H1 (cell line): ENCODE measurements around the gene TBC1D4. TPM values are rescaled to one million over a fixed set of nuclear protein-coding genes. Genes with fewer than 3 reads are reported as not detected.

Experiments
- CTCF ChIA-PET: fragments of 300-600 bp; sonication (Branson Sonifier 250); formaldehyde crosslinking; loops from one replicate; lab custom pipeline; 2021; ENCODE audit not compliant: partially characterized antibody; lab: Charles Lee
- POLR2A ChIA-PET: fragments of 300-600 bp; sonication (Branson Sonifier 250); formaldehyde crosslinking; loops from one replicate; lab custom pipeline; 2021; ENCODE audit warnings: inconsistent platforms; ENCODE audit not compliant: partially characterized antibody; lab: Charles Lee
- DNase-seq, 2 experiments: peaks; one replicate each; pipeline versions ENCODE4 v3.0.0 to v3.0.0-alpha.2; 2010 to 2022; ENCODE audit warnings: low spot score in 2 of 2, low read depth in 1 of 2, mixed read lengths in 1 of 2
- FAIRE-seq: peaks from 2 replicates; lab custom pipeline; 2011; peaks lifted over from hg19 to GRCh38; lab: Jason Lieb, UNC
- H2AFZ ChIP-seq: 2 replicates; pipeline ENCODE4 v1.8.1; 2012; ENCODE audit warnings: low read length, inconsistent platforms
- H2AK5ac ChIP-seq: 2 replicates; pipeline ENCODE4 v1.6.1; 2013; ENCODE audit warnings: low read depth, low read length
- H2BK120ac ChIP-seq: replicated peaks from 2 replicates; pipeline ENCODE3; 2013; ENCODE audit warnings: low read depth, low read length, inconsistent platforms
- H2BK12ac ChIP-seq: 2 replicates; pipeline ENCODE4 v1.6.1; 2013; ENCODE audit warnings: low read depth, low read length
- H2BK15ac ChIP-seq: 2 replicates; pipeline ENCODE4 v1.6.1; 2013; ENCODE audit warnings: low read length
- H2BK20ac ChIP-seq: 2 replicates; pipeline ENCODE4 v1.6.1; 2013; ENCODE audit warnings: low read length
- H2BK5ac ChIP-seq: 2 replicates; pipeline ENCODE4 v1.6.1; 2013; ENCODE audit warnings: low read depth, low read length
- H3K14ac ChIP-seq: 2 replicates; pipeline ENCODE4 v1.6.1; 2013; ENCODE audit warnings: inconsistent platforms; ENCODE audit not compliant: insufficient read length
- H3K18ac ChIP-seq: 2 replicates; pipeline ENCODE4 v1.6.1; 2013; ENCODE audit warnings: low read length; ENCODE audit errors: extremely low read depth
- H3K23ac ChIP-seq: 2 replicates; pipeline ENCODE4 v1.6.1; 2013; ENCODE audit warnings: inconsistent platforms; ENCODE audit not compliant: insufficient read length
- H3K23me2 ChIP-seq: 2 replicates; pipeline ENCODE4 v1.6.1; 2013; ENCODE audit warnings: low read depth, low read length
- H3K27ac ChIP-seq: 2 replicates; pipeline ENCODE4 v1.6.1; 2011; ENCODE audit warnings: low read depth, low read length, inconsistent platforms
- H3K27me3 ChIP-seq, 4 experiments: replicated peaks in 1 of 4; 1 replicate in 1 of 4; 2 replicates in 3 of 4; pipeline versions ENCODE4 v1.6.1 to v1.8.1; 2011 to 2013; ENCODE audit warnings: low read length in 3 of 4, mild to moderate bottlenecking in 3 of 4, inconsistent platforms in 2 of 4, mixed read lengths in 2 of 4, moderate library complexity in 1 of 4; ENCODE audit not compliant: control insufficient read depth in 3 of 4, insufficient read depth in 3 of 4; ENCODE audit errors: extremely low read depth in 1 of 4
- H3K36me3 ChIP-seq, 4 experiments: 2 replicates each; pipeline versions ENCODE4 v1.6.1 to v1.8.1; 2011 to 2013; ENCODE audit warnings: mild to moderate bottlenecking in 4 of 4, low read length in 3 of 4, moderate library complexity in 2 of 4, control low read depth in 1 of 4, inconsistent platforms in 1 of 4; ENCODE audit not compliant: insufficient read depth in 4 of 4, control insufficient read depth in 2 of 4
- H3K4ac ChIP-seq: replicated peaks from 2 replicates; pipeline ENCODE3; 2013; ENCODE audit warnings: low read length, low read depth, mixed read lengths, inconsistent platforms; ENCODE audit not compliant: insufficient read length
- H3K4me1 ChIP-seq, 4 experiments: replicated peaks in 1 of 4; 1 replicate in 1 of 4; 2 replicates in 3 of 4; pipeline versions ENCODE4 v1.6.1 to v1.8.1; 2011 to 2013; ENCODE audit warnings: low read length in 3 of 4, inconsistent platforms in 2 of 4, mixed read lengths in 1 of 4; ENCODE audit not compliant: insufficient read depth in 4 of 4, control insufficient read depth in 3 of 4
- H3K4me2 ChIP-seq, 2 experiments: 2 replicates each; pipeline versions ENCODE4 v1.6.1 to v1.8.1; 2011 to 2013; ENCODE audit warnings: low read depth in 2 of 2, low read length in 2 of 2, control low read depth in 1 of 2, inconsistent platforms in 1 of 2, mild to moderate bottlenecking in 1 of 2; ENCODE audit not compliant: insufficient read depth in 1 of 2
- H3K4me3 ChIP-seq, 4 experiments: fragments of 200-600, 300-600 bp in 1 of 4; sonication (generic), shearing (Covaris generic), sonication (Bioruptor Twin) in 1 of 4; 2 replicates each; pipeline versions ENCODE4 v1.5.1 to v1.8.1; 2011 to 2016; ENCODE audit warnings: low read length in 4 of 4, low read depth in 3 of 4, control low read depth in 2 of 4, inconsistent platforms in 2 of 4, mild to moderate bottlenecking in 2 of 4, mixed read lengths in 1 of 4, moderate library complexity in 1 of 4; ENCODE audit not compliant: insufficient read depth in 2 of 4; ENCODE audit errors: extremely low read depth in 1 of 4
- H3K56ac ChIP-seq: replicated peaks from 2 replicates; pipeline ENCODE3; 2013; ENCODE audit warnings: low read depth, mild to moderate bottlenecking, mixed read lengths, low read length, inconsistent platforms; ENCODE audit not compliant: insufficient read length
- H3K79me1 ChIP-seq: 2 replicates; pipeline ENCODE4 v1.6.1; 2013; ENCODE audit warnings: low read depth, low read length, control low read depth
- H3K79me2 ChIP-seq, 2 experiments: 2 replicates each; pipeline versions ENCODE4 v1.6.1 to v1.8.1; 2012 to 2013; ENCODE audit warnings: low read length in 2 of 2, mild to moderate bottlenecking in 2 of 2, inconsistent platforms in 1 of 2; ENCODE audit not compliant: insufficient read depth in 2 of 2, control insufficient read depth in 1 of 2
- H3K9ac ChIP-seq, 4 experiments: replicated peaks in 1 of 4; 1 replicate in 1 of 4; 2 replicates in 3 of 4; pipeline versions ENCODE4 v1.6.1 to v1.8.1; 2011 to 2013; ENCODE audit warnings: low read depth in 3 of 4, low read length in 3 of 4, control low read depth in 2 of 4, mild to moderate bottlenecking in 2 of 4, moderate library complexity in 2 of 4, inconsistent platforms in 1 of 4; ENCODE audit errors: extremely low read depth in 1 of 4
- H3K9me3 ChIP-seq, 2 experiments: 2 replicates each; pipeline versions ENCODE4 v1.6.1 to v1.8.1; 2012 to 2013; ENCODE audit warnings: mild to moderate bottlenecking in 2 of 2, moderate library complexity in 2 of 2, control low read depth in 1 of 2, inconsistent platforms in 1 of 2, low read depth in 1 of 2, low read length in 1 of 2, mixed read lengths in 1 of 2; ENCODE audit not compliant: insufficient read depth in 2 of 2
- H4K20me1 ChIP-seq, 2 experiments: replicated peaks in 1 of 2; 2 replicates each; pipeline versions ENCODE3 to v1.8.1; 2011 to 2013; ENCODE audit warnings: inconsistent platforms in 2 of 2, low read length in 2 of 2, mild to moderate bottlenecking in 1 of 2; ENCODE audit not compliant: insufficient read depth in 2 of 2, control insufficient read depth in 1 of 2
- H4K5ac ChIP-seq: 2 replicates; pipeline ENCODE4 v1.6.1; 2013; ENCODE audit warnings: low read length, low read depth, mixed read lengths, inconsistent platforms; ENCODE audit not compliant: insufficient read length
- H4K8ac ChIP-seq: 2 replicates; pipeline ENCODE4 v1.8.0; 2013; ENCODE audit warnings: mild to moderate bottlenecking, moderate library complexity, low read length, inconsistent platforms; ENCODE audit not compliant: insufficient read depth; ENCODE audit errors: extremely low read depth
- H4K91ac ChIP-seq: replicated peaks from 2 replicates; pipeline ENCODE3; 2013; ENCODE audit warnings: low read length, mixed read lengths, inconsistent platforms; ENCODE audit not compliant: insufficient read length
- CHD2 ChIP-seq: IDR thresholded peaks from 2 replicates; pipeline ENCODE4 v1.6.1; 2012; ENCODE audit warnings: low read length, improper control_type of control experiment
- CREB1 ChIP-seq: IDR thresholded peaks from 2 replicates; pipeline ENCODE4 v1.6.1; 2012; ENCODE audit warnings: inconsistent platforms
- HDAC6 ChIP-seq: IDR thresholded peaks from one replicate; pipeline ENCODE4 v1.7.1; 2012; ENCODE audit warnings: low read depth, mild to moderate bottlenecking, inconsistent platforms, low read length, moderate library complexity
- JUN ChIP-seq: IDR thresholded peaks from 2 replicates; pipeline ENCODE4 v1.6.1; 2011; ENCODE audit warnings: low read depth, mild to moderate bottlenecking, improper control_type of control experiment, low read length
- KDM1A ChIP-seq: fragments of 200-600, 300-600 bp; sonication (generic); IDR thresholded peaks from 2 replicates; pipeline ENCODE4 v1.7.1; 2016; ENCODE audit warnings: mild to moderate bottlenecking, low read length, borderline replicate concordance
- KDM4A ChIP-seq: IDR thresholded peaks from one replicate; pipeline ENCODE4 v1.7.1; 2012; ENCODE audit warnings: low read depth, mild to moderate bottlenecking, moderate library complexity, low read length, inconsistent platforms; ENCODE audit not compliant: severe bottlenecking
- SAP30 ChIP-seq: fragments of 300-600 bp; sonication (generic); IDR thresholded peaks from 2 replicates; pipeline ENCODE4 v1.7.1; 2012; ENCODE audit warnings: low read length, moderate library complexity, mild to moderate bottlenecking, inconsistent platforms; ENCODE audit not compliant: insufficient read depth, insufficient replicate concordance
- SP2 ChIP-seq: IDR thresholded peaks from 2 replicates; pipeline ENCODE4 v1.6.1; 2012; ENCODE audit warnings: mild to moderate bottlenecking, low read length, inconsistent platforms
- SP4 ChIP-seq: IDR thresholded peaks from 2 replicates; pipeline ENCODE4 v1.6.1; 2012; ENCODE audit warnings: low read length, inconsistent platforms
- TAF1 ChIP-seq: IDR thresholded peaks from 2 replicates; pipeline ENCODE4 v1.6.1; 2011; ENCODE audit warnings: mild to moderate bottlenecking, low read depth, low read length
- WGBS, 2 experiments: shearing (Covaris generic) in 1 of 2; methylation state at CpG; one replicate each; pipeline versions ENCODE4 v1.1.6 to v1.1.7; 2013 to 2015; ENCODE audit warnings: low lambda C conversion rate in 2 of 2, mixed read lengths in 2 of 2, inconsistent platforms in 1 of 2, low coverage in 1 of 2, missing lambda C conversion rate in 1 of 2; ENCODE audit not compliant: insufficient replicate concordance in 2 of 2, insufficient coverage in 1 of 2, insufficient read length in 1 of 2; ENCODE audit errors: extremely low coverage in 1 of 2, missing lambda C conversion rate in 1 of 2; 5-methylcytosine and 5-hydroxymethylcytosine counted together
- polyA plus RNA-seq, 7 experiments: library from polyadenylated mRNA; depleted of rRNA in 3 of 7; stranded (reverse) in 5 of 7; unstranded in 2 of 7; fragments of >200 nt in 5 of 7; fragments of 200-250 nt in 2 of 7; gene quantifications; 1 replicate in 5 of 7; 2 replicates in 1 of 7; 4 replicates in 1 of 7; pipeline versions ENCODE4 v1.2.1 to v1.2.3, GENCODE V29; 2011 to 2013; ENCODE audit warnings: missing spikeins in 2 of 7, mixed read lengths in 2 of 7
- total RNA-seq: library from RNA; stranded (reverse); fragmentation: NEBNext Ultra II Directional; extraction: Animal tissue kit (Norgen Biotek cat#: 25700); gene quantifications from 2 replicates; pipeline ENCODE4 v1.2.1, GENCODE V29; 2021
- TF ChIP-seq, protein P1 (sequence below), 3 experiments: IDR thresholded peaks; 1 replicate in 2 of 3; 2 replicates in 1 of 3; pipeline versions ENCODE4 v1.5.1 to v1.6.1; 2011; ENCODE audit warnings: low read length in 3 of 3, mild to moderate bottlenecking in 3 of 3, inconsistent platforms in 2 of 3, low read depth in 1 of 3, moderate library complexity in 1 of 3; ENCODE audit not compliant: insufficient read depth in 1 of 3; ENCODE audit errors: control extremely low read depth in 1 of 3

Gene TBC1D4
- total and polyA plus RNA-seq, 2 of the 8 experiments (the other 6 are each of a cell fraction or from before 2014, with no cell fraction given): 16.7 to 39.0 TPM

DNA sequence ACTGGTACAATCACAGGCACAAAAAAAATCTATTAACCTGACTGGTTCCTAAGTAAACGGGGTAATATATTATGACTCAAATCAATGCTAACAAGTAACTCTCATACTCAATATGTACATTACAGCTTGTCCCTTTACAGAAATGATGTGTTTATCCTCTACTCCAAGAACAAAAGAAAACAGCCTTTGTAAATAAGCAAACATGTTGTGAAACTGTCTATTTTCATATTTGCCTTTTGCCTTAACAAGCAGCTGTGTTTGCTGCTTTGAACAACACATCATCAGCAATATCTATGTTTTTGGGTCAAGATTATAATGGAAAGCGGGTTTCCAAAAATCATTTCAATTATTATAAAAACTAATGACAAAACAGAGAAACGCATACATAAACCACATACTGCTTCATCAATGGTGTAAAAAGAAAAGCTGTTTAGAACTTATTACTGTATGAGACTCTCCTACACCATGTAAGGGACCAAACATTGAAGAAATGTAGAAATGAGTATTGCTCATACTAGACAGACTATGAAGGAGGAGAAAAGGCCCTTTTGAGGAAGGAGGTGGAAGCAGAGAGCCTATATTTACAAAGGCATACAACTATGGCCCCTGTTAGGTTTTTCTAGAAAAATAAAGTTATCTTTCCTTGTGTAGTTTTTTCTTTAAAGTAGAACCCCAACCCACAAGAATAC lies 14.8 kb downstream of the TBC1D4 start:
- Histone ChIP-seq H4K20me1 (no peaks in the 10 kb centered on the region), H3K9me3 (peaks cover 7 to 14% of the 10 kb centered on the region in 2 experiments; a peak in 3 of 4 replicates), H2BK15ac (no peak overlapping the region), H3K18ac (no peak overlapping the region), H3K23me2 (no peaks in the 10 kb centered on the region), H2AFZ (no peak overlapping the region), H2BK12ac (no peak overlapping the region), H3K79me2 (peaks cover 0 to 55% of the 10 kb centered on the region in 2 experiments; a peak in 2 of 4 replicates), H3K27ac (no peak overlapping the region), H3K27me3 (no peaks in the 10 kb centered on the region), H3K23ac (no peak overlapping the region), H4K5ac (no peak overlapping the region), H3K56ac (no peak overlapping the region), H2BK20ac (no peak overlapping the region), H3K14ac (no peak overlapping the region), H3K4ac (no peak overlapping the region), H2BK5ac (no peak overlapping the region), H3K79me1 (no peaks in the 10 kb centered on the region), H3K9ac (no peak overlapping the region), H2AK5ac (no peak overlapping the region), H3K36me3 (peaks cover 0 to 3% (median 1%) of the 10 kb centered on the region in 4 experiments; a peak in 1 of 8 replicates), H3K4me2 (no peak overlapping the region), H2BK120ac (no peak overlapping the region), H3K4me3 (no peak overlapping the region), H4K91ac (no peak overlapping the region), H3K4me1 (peaks cover 0 to 10% (median 3%) of the 10 kb centered on the region in 4 experiments; a peak in 3 of 7 replicates), H4K8ac (no peak overlapping the region)
- WGBS, 2 experiments: 87% methylated on average over 3 of the region's 3 CpGs; no CpG with 5 or more reads in 1 of the 2 experiments
- CTCF ChIA-PET: interaction anchor here (1.2 to 1.7 kb wide), 2 partner anchors 16 to 95 kb away, joined by 3 to 5 read pairs; no protein-coding TSS in a partner anchor
- POLR2A ChIA-PET: no interaction called here
- FAIRE-seq (no peak), DNase-seq (no peak)
- TF ChIP-seq JUN: no peak
- TF ChIP-seq CREB1: no peak
- TF ChIP-seq CHD2: no peak
- TF ChIP-seq SAP30: no peak
- TF ChIP-seq KDM4A: no peak
- TF ChIP-seq, protein P1, sequence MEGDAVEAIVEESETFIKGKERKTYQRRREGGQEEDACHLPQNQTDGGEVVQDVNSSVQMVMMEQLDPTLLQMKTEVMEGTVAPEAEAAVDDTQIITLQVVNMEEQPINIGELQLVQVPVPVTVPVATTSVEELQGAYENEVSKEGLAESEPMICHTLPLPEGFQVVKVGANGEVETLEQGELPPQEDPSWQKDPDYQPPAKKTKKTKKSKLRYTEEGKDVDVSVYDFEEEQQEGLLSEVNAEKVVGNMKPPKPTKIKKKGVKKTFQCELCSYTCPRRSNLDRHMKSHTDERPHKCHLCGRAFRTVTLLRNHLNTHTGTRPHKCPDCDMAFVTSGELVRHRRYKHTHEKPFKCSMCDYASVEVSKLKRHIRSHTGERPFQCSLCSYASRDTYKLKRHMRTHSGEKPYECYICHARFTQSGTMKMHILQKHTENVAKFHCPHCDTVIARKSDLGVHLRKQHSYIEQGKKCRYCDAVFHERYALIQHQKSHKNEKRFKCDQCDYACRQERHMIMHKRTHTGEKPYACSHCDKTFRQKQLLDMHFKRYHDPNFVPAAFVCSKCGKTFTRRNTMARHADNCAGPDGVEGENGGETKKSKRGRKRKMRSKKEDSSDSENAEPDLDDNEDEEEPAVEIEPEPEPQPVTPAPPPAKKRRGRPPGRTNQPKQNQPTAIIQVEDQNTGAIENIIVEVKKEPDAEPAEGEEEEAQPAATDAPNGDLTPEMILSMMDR (IDR thresholded peaks at IDR 0.05; ENCODE audit: control extremely low read depth in 1 of 3, insufficient read depth in 1 of 3, low read depth in 1 of 3, low read length in 3 of 3): no peak
- no peak for TF ChIP-seq SP4
- no peak for TF ChIP-seq TAF1
- no peak for TF ChIP-seq HDAC6
- no peak for TF ChIP-seq SP2
- no peak for TF ChIP-seq KDM1A
